SJCRH30 (cell line): ENCODE data around the gene VTI1A. TPM values are rescaled to one million over a fixed set of nuclear protein-coding genes. Genes with fewer than 3 reads are reported as not detected.
"Not testable (repeated sequence)": the region's sequence is repeated elsewhere in the genome, so short reads cannot be mapped to it uniquely, and the experiment has no call there.

Experiments used
- DNase-seq, 2 experiments: peaks; one replicate each; pipeline ENCODE4 v3.0.0-alpha.2; 2015 to 2020
- H3K27ac ChIP-seq: fragments of 250-450 bp; sonication (Bioruptor Pico); 2 replicates; pipeline ENCODE4 v1.5.1; 2020; ENCODE audit warnings: mild to moderate bottlenecking, moderate library complexity
- H3K27me3 ChIP-seq: fragments of 250-450 bp; sonication (Bioruptor Pico); 2 replicates; pipeline ENCODE4 v1.5.1; 2020; ENCODE audit warnings: mild to moderate bottlenecking, moderate library complexity
- H3K36me3 ChIP-seq: fragments of 250-450 bp; sonication (Bioruptor Pico); 2 replicates; pipeline ENCODE4 v1.5.1; 2020; ENCODE audit warnings: mild to moderate bottlenecking, moderate library complexity
- H3K4me1 ChIP-seq: fragments of 250-450 bp; sonication (Bioruptor Pico); 2 replicates; pipeline ENCODE4 v1.5.1; 2020; ENCODE audit warnings: mild to moderate bottlenecking, moderate library complexity
- H3K4me3 ChIP-seq: fragments of 250-450 bp; sonication (Bioruptor Pico); 2 replicates; pipeline ENCODE4 v1.5.1; 2020; ENCODE audit warnings: mild to moderate bottlenecking, moderate library complexity
- H3K9me3 ChIP-seq: fragments of 250-450 bp; sonication (Bioruptor Pico); replicated peaks from 2 replicates; pipeline ENCODE4 v1.5.1; 2020; ENCODE audit warnings: mild to moderate bottlenecking, moderate library complexity
- total RNA-seq: library from RNA; depleted of rRNA; stranded (reverse); fragments of >200 nt; shearing (Covaris generic); gene quantifications from 2 replicates; pipeline ENCODE4 v1.2.3, GENCODE V29; 2014

The VTI1A gene
- total RNA-seq, 1 experiment from 2014 or later = 29.0 TPM

- no peaks in the 10 kb centered on the region for H3K9me3 ChIP-seq
- no peak overlapping the region for H3K27ac ChIP-seq
- no peaks in the 10 kb centered on the region for H3K27me3 ChIP-seq
- H3K36me3 ChIP-seq = peaks cover 60% of the 10 kb centered on the region
- H3K4me3 ChIP-seq = no peak overlapping the region
- no peaks in the 10 kb centered on the region for H3K4me1 ChIP-seq
- peak in 1 of 2 experiments; percentile 20 for DNase-seq
Measured at GRCh38 chr10:112434988-112435619, 11.9 kb upstream of the VTI1A start.

GRCh38 chr10:112438356-112438755 is 8.7 kb upstream of the VTI1A start:
- Histone ChIP-seq H3K4me3 (no peak overlapping the region), H3K9me3 (no peaks in the 10 kb centered on the region), H3K4me1 (no peaks in the 10 kb centered on the region), H3K27me3 (no peaks in the 10 kb centered on the region), H3K36me3 (peaks cover 51% of the 10 kb centered on the region), H3K27ac (no peak overlapping the region)
- DNase-seq = no peak

- H3K9me3 ChIP-seq = no peaks in the 10 kb centered on the region
- no peak overlapping the region for H3K4me3 ChIP-seq
- H3K36me3 ChIP-seq = peaks cover 60% of the 10 kb centered on the region
- no peaks in the 10 kb centered on the region for H3K27me3 ChIP-seq
- H3K4me1 ChIP-seq = no peaks in the 10 kb centered on the region
- no peak for DNase-seq
- H3K27ac ChIP-seq = no peak overlapping the region
Measured at GRCh38 chr10:112441520-112441919, 5.5 kb upstream of the VTI1A start.

- Histone ChIP-seq H3K9me3 (no peaks in the 10 kb centered on the region), H3K4me1 (no peaks in the 10 kb centered on the region), H3K4me3 (no peak overlapping the region), H3K27ac (no peak overlapping the region), H3K27me3 (no peaks in the 10 kb centered on the region), H3K36me3 (peaks cover 56% of the 10 kb centered on the region)
- no peak for DNase-seq
Measured at GRCh38 chr10:112442063-112442462, 5.0 kb upstream of the VTI1A start.

- no peaks in the 10 kb centered on the region for H3K27me3 ChIP-seq
- H3K4me3 ChIP-seq = peak overlapping the region; percentile 91
- H3K4me1 ChIP-seq = no peaks in the 10 kb centered on the region
- peak in 1 of 2 experiments; percentile 27 for DNase-seq
- H3K27ac ChIP-seq = peak overlapping the region; percentile 93
- no peaks in the 10 kb centered on the region for H3K9me3 ChIP-seq
- H3K36me3 ChIP-seq = peaks cover 29% of the 10 kb centered on the region
Measured at GRCh38 chr10:112446055-112446854, 760 bp upstream of the VTI1A start.

GRCh38 chr10:112447620-112447928 is 559 bp downstream of the VTI1A start:
- Histone ChIP-seq H3K4me1 (no peaks in the 10 kb centered on the region), H3K9me3 (no peaks in the 10 kb centered on the region), H3K36me3 (peaks cover 21% of the 10 kb centered on the region), H3K27ac (peak overlapping the region; percentile 93), H3K27me3 (no peaks in the 10 kb centered on the region), H3K4me3 (peak overlapping the region; percentile 91)
- DNase-seq = no peak

GRCh38 chr10:112448888-112449287 is 1.9 kb downstream of the VTI1A start:
- Histone ChIP-seq H3K27ac (no peak overlapping the region), H3K36me3 (peaks cover 15% of the 10 kb centered on the region), H3K27me3 (no peaks in the 10 kb centered on the region), H3K9me3 (no peaks in the 10 kb centered on the region), H3K4me3 (no peak overlapping the region), H3K4me1 (no peaks in the 10 kb centered on the region)
- DNase-seq = no peak

GRCh38 chr10:112454910-112455779 is 8.1 kb downstream of the VTI1A start:
- H3K27me3 ChIP-seq = no peaks in the 10 kb centered on the region
- no peaks in the 10 kb centered on the region for H3K4me1 ChIP-seq
- DNase-seq = no peak
- no peak overlapping the region for H3K27ac ChIP-seq
- no peak overlapping the region for H3K4me3 ChIP-seq
- no peaks in the 10 kb centered on the region for H3K36me3 ChIP-seq
- H3K9me3 ChIP-seq = no peaks in the 10 kb centered on the region

GRCh38 chr10:112456533-112456932 is 9.5 kb downstream of the VTI1A start:
- Histone ChIP-seq H3K9me3 (no peaks in the 10 kb centered on the region), H3K4me3 (no peak overlapping the region), H3K27me3 (no peaks in the 10 kb centered on the region), H3K36me3 (no peaks in the 10 kb centered on the region), H3K27ac (no peak overlapping the region), H3K4me1 (no peaks in the 10 kb centered on the region)
- DNase-seq = no peak

- Histone ChIP-seq H3K9me3 (no peaks in the 10 kb centered on the region), H3K27ac (no peak overlapping the region), H3K36me3 (peaks cover 8% of the 10 kb centered on the region), H3K4me3 (no peak overlapping the region), H3K4me1 (no peaks in the 10 kb centered on the region), H3K27me3 (no peaks in the 10 kb centered on the region)
- DNase-seq = no peak
Measured at GRCh38 chr10:112460366-112460765, 13.4 kb downstream of the VTI1A start.

- Histone ChIP-seq H3K4me3 (no peak overlapping the region), H3K9me3 (no peaks in the 10 kb centered on the region), H3K4me1 (no peaks in the 10 kb centered on the region), H3K36me3 (peaks cover 15% of the 10 kb centered on the region), H3K27me3 (no peaks in the 10 kb centered on the region), H3K27ac (no peak overlapping the region)
- no peak for DNase-seq
Measured at GRCh38 chr10:112461029-112461887, 14.2 kb downstream of the VTI1A start.

GRCh38 chr10:112464074-112464473 is 17.1 kb downstream of the VTI1A start:
- H3K4me1 ChIP-seq, H3K27me3 ChIP-seq, H3K27ac ChIP-seq, DNase-seq, H3K4me3 ChIP-seq, H3K9me3 ChIP-seq: not testable (repeated sequence)
- H3K36me3 ChIP-seq = peaks cover 18% of the 10 kb centered on the region

- H3K4me3 ChIP-seq = no peak overlapping the region
- no peaks in the 10 kb centered on the region for H3K4me1 ChIP-seq
- peaks cover 18% of the 10 kb centered on the region for H3K36me3 ChIP-seq
- H3K27me3 ChIP-seq = no peaks in the 10 kb centered on the region
- H3K9me3 ChIP-seq = no peaks in the 10 kb centered on the region
- DNase-seq = no peak
- H3K27ac ChIP-seq = no peak overlapping the region
Measured at GRCh38 chr10:112465299-112465883, 18.4 kb downstream of the VTI1A start.

GRCh38 chr10:112466802-112467201 is 19.8 kb downstream of the VTI1A start:
- Histone ChIP-seq H3K4me3 (no peak overlapping the region), H3K27ac (no peak overlapping the region), H3K4me1 (no peaks in the 10 kb centered on the region), H3K9me3 (no peaks in the 10 kb centered on the region), H3K27me3 (no peaks in the 10 kb centered on the region), H3K36me3 (peaks cover 18% of the 10 kb centered on the region)
- DNase-seq = no peak
